ENCODE measurements around the gene MSH3. TPM values are rescaled to one million over a fixed set of nuclear protein-coding genes. Genes with fewer than 3 reads are reported as not detected.

MSH3 gene
- polyA plus RNA-seq, 1 donor (not counting 4 experiments of a cell fraction or from before 2014, with no cell fraction given): 11.1 TPM

DNA sequence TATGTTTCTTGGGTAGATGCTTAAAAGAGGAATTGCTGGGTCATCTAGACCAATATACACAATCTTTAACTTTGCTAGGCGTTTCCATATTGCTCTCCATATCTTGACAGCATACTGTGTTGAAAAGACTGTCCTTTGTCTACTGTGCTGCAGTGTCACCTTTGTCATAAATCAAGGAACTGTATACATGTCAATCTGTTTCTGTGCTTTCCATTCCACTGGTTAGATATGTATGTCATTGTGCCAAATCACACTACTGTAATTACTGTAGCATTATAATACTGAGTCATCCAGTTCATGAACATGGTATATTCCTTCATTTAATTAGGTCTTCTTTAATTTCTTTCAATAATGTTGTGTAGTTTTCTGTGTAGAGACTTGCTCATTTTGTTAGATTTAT lies 156.0 kb downstream of the MSH3 start:
- FAIRE-seq: peak; percentile 5
- Histone ChIP-seq H3K27me3 (ENCODE audit: control insufficient read depth, extremely low read depth, insufficient read depth, low read length) (no peaks in the 10 kb centered on the region), H2AFZ (ENCODE audit: control insufficient read depth, low read length) (no peak overlapping the region), H3K9me1 (ENCODE audit: control insufficient read depth, extremely low read depth, insufficient read depth, low read length) (no peaks in the 10 kb centered on the region), H4K20me1 (ENCODE audit: control insufficient read depth, extremely low read depth, insufficient read depth, low read length) (no peaks in the 10 kb centered on the region), H3K27ac (ENCODE audit: control insufficient read depth, insufficient read depth, low read length) (no peak overlapping the region), H3K4me3 (ENCODE audit: control insufficient read depth in 2 of 3, extremely low read depth in 1 of 3, insufficient read depth in 2 of 3, low read depth in 1 of 3, low read length in 3 of 3) (no peak overlapping the region), H3K4me1 (ENCODE audit: control insufficient read depth, extremely low read depth, insufficient read depth, low read length) (no peaks in the 10 kb centered on the region), H3K4me2 (ENCODE audit: control insufficient read depth, extremely low read depth, insufficient read depth, low read depth, low read length) (no peak overlapping the region), H3K36me3 (ENCODE audit: control insufficient read depth in 2 of 2, extremely low read depth in 1 of 2, insufficient read depth in 2 of 2, low read length in 2 of 2) (peaks cover 0 to 2% of the 10 kb centered on the region in 2 experiments), H3K79me2 (ENCODE audit: control insufficient read depth, insufficient read depth, low read length) (no peaks in the 10 kb centered on the region), H3K9ac (ENCODE audit: control insufficient read depth, extremely low read depth, insufficient read depth, low read length) (no peak overlapping the region), H3K9me3 (ENCODE audit: control insufficient read depth, low read depth, low read length) (no peaks in the 10 kb centered on the region)
- TF ChIP-seq CTCF (optimal IDR thresholded peaks at IDR 0.05 in 1 of 3, IDR thresholded peaks at IDR 0.05 in 1 of 3, conservative IDR thresholded peaks at IDR 0.05 in 1 of 3; ENCODE audit: extremely low read depth in 1 of 3, insufficient read depth in 2 of 3, low read length in 3 of 3) (no peak), EZH2 (IDR thresholded peaks at IDR 0.05; ENCODE audit: low read length) (no peak)
- DNase-seq (ENCODE audit: low read depth, low spot score): no peak
- dilution Hi-C loops (cut with MboI; ENCODE audit: extremely low pct_ligation_motif_present, low sequenced_read_pairs): no loop called here

DNA sequence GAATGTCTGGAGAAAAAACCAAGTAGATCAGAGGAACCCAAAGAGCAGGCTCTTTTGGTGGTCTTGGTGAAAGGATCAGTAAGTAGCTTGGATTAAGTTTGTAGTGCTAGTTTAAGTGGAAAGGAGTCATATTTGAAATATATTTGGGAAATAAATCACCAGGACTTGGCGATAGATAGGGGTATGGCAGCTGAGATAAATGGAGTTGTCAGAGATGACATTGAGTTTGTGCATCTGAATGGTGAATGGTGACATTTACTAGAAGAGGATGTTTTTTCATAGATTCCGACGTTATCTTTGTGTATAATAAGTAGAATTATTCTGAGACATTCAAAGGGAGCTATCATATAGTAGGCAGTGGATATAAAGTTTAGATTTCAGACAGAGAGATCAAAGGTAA lies 162.1 kb downstream of the MSH3 start:
- Histone ChIP-seq H3K4me2 (ENCODE audit: control insufficient read depth, extremely low read depth, insufficient read depth, low read depth, low read length) (no peak overlapping the region), H3K9me3 (ENCODE audit: control insufficient read depth, low read depth, low read length) (no peaks in the 10 kb centered on the region), H3K27ac (ENCODE audit: control insufficient read depth, insufficient read depth, low read length) (no peak overlapping the region), H3K9me1 (ENCODE audit: control insufficient read depth, extremely low read depth, insufficient read depth, low read length) (no peaks in the 10 kb centered on the region), H3K9ac (ENCODE audit: control insufficient read depth, extremely low read depth, insufficient read depth, low read length) (no peak overlapping the region), H4K20me1 (ENCODE audit: control insufficient read depth, extremely low read depth, insufficient read depth, low read length) (no peaks in the 10 kb centered on the region), H2AFZ (ENCODE audit: control insufficient read depth, low read length) (no peak overlapping the region), H3K4me3 (ENCODE audit: control insufficient read depth in 2 of 3, extremely low read depth in 1 of 3, insufficient read depth in 2 of 3, low read depth in 1 of 3, low read length in 3 of 3) (no peak overlapping the region), H3K79me2 (ENCODE audit: control insufficient read depth, insufficient read depth, low read length) (no peaks in the 10 kb centered on the region), H3K36me3 (ENCODE audit: control insufficient read depth in 2 of 2, extremely low read depth in 1 of 2, insufficient read depth in 2 of 2, low read length in 2 of 2) (peaks cover 0 to 2% of the 10 kb centered on the region in 2 experiments), H3K27me3 (ENCODE audit: control insufficient read depth, extremely low read depth, insufficient read depth, low read length) (no peaks in the 10 kb centered on the region), H3K4me1 (ENCODE audit: control insufficient read depth, extremely low read depth, insufficient read depth, low read length) (no peaks in the 10 kb centered on the region)
- TF ChIP-seq CTCF (optimal IDR thresholded peaks at IDR 0.05 in 1 of 3, IDR thresholded peaks at IDR 0.05 in 1 of 3, conservative IDR thresholded peaks at IDR 0.05 in 1 of 3; ENCODE audit: extremely low read depth in 1 of 3, insufficient read depth in 2 of 3, low read length in 3 of 3): no peak
- TF ChIP-seq EZH2 (IDR thresholded peaks at IDR 0.05; ENCODE audit: low read length): no peak
- dilution Hi-C loops (cut with MboI; ENCODE audit: extremely low pct_ligation_motif_present, low sequenced_read_pairs): no loop called here
- FAIRE-seq: no peak
- no peak for DNase-seq (ENCODE audit: low read depth, low spot score)

All from keratinocyte (primary cell).